ENCODE results near the gene IL25. TPM values are rescaled to one million over a fixed set of nuclear protein-coding genes. Genes with fewer than 3 reads are reported as not detected.

The IL25 gene
- total and polyA plus RNA-seq, 2 of the 8 experiments (the other 6 are each of a cell fraction or from before 2014, with no cell fraction given): not detected

DNA sequence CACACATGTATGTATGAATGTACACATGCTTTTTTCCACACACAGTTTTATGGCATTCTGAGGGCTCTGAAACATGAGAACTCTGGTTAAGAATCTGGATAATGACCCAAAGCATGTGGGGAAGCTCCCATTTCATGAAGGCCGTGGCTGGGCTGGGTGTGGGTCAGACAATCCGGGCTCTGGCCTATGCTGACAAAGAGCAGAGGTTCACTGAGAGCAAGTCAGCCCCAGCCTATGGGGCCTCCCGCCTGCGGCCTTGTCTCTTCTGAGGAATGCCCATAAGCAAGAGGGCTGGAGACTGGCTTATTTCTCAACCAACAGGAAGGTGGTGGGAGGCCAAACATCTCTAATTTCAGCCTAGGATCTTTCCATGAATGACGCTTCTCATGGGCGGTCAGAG is 27.0 kb downstream of the IL25 start:
- Histone ChIP-seq H4K20me1 (replicated peaks in 1 of 2; ENCODE audit: control insufficient read depth in 1 of 2, insufficient read depth in 2 of 2, low read length in 2 of 2) (peaks cover 0 to 2% of the 10 kb centered on the region in 2 experiments), H3K18ac (ENCODE audit: extremely low read depth, low read length) (no peak overlapping the region), H3K9ac (replicated peaks in 1 of 4; ENCODE audit: extremely low read depth in 1 of 4, low read depth in 3 of 4, low read length in 3 of 4) (no peak overlapping the region), H2BK20ac (ENCODE audit: low read length) (no peak overlapping the region), H3K27me3 (replicated peaks in 1 of 4; ENCODE audit: control insufficient read depth in 3 of 4, extremely low read depth in 1 of 4, insufficient read depth in 3 of 4, low read length in 3 of 4) (no peaks in the 10 kb centered on the region; a peak in 1 of 7 replicates), H3K36me3 (ENCODE audit: control insufficient read depth in 2 of 4, insufficient read depth in 4 of 4, low read length in 3 of 4) (no peaks in the 10 kb centered on the region), H3K9me3 (ENCODE audit: insufficient read depth in 2 of 2, low read depth in 1 of 2, low read length in 1 of 2) (no peaks in the 10 kb centered on the region), H2AK5ac (ENCODE audit: low read depth, low read length) (no peak overlapping the region), H3K27ac (ENCODE audit: low read depth, low read length) (no peak overlapping the region), H4K8ac (ENCODE audit: extremely low read depth, insufficient read depth, low read length) (no peak overlapping the region), H3K4me3 (ENCODE audit: extremely low read depth in 1 of 4, insufficient read depth in 2 of 4, low read depth in 3 of 4, low read length in 4 of 4) (no peak overlapping the region), H3K4me1 (replicated peaks in 1 of 4; ENCODE audit: control insufficient read depth in 3 of 4, insufficient read depth in 4 of 4, low read length in 3 of 4) (no peaks in the 10 kb centered on the region; a peak in 1 of 7 replicates), H2BK5ac (ENCODE audit: low read depth, low read length) (no peak overlapping the region), H2AFZ (ENCODE audit: low read length) (no peak overlapping the region), H4K5ac (ENCODE audit: insufficient read length, low read depth, low read length) (no peak overlapping the region), H4K91ac (replicated peaks; ENCODE audit: insufficient read length, low read length) (no peak overlapping the region), H3K23ac (ENCODE audit: insufficient read length) (no peak overlapping the region), H2BK12ac (ENCODE audit: low read depth, low read length) (no peak overlapping the region), H3K56ac (replicated peaks; ENCODE audit: insufficient read length, low read depth, low read length) (no peak overlapping the region), H3K23me2 (ENCODE audit: low read depth, low read length) (no peaks in the 10 kb centered on the region), H3K4me2 (ENCODE audit: insufficient read depth in 1 of 2, low read depth in 2 of 2, low read length in 2 of 2) (no peak overlapping the region), H3K14ac (ENCODE audit: insufficient read length) (no peak overlapping the region), H3K4ac (replicated peaks; ENCODE audit: insufficient read length, low read depth, low read length) (no peak overlapping the region), H3K79me1 (ENCODE audit: low read depth, low read length) (no peaks in the 10 kb centered on the region), H3K79me2 (ENCODE audit: control insufficient read depth in 1 of 2, insufficient read depth in 2 of 2, low read length in 2 of 2) (no peaks in the 10 kb centered on the region), H2BK120ac (replicated peaks; ENCODE audit: low read depth, low read length) (no peak overlapping the region), H2BK15ac (ENCODE audit: low read length) (no peak overlapping the region)
- CTCF ChIA-PET (ENCODE audit: partially characterized antibody): interaction anchor here (1.8 kb wide), 1 partner anchor 13 kb away, joined by 4 read pairs; no protein-coding TSS in a partner anchor
- no peak for FAIRE-seq
- 97% methylated on average over 6 of the region's 6 CpGs; no CpG with 5 or more reads in 1 of the 2 experiments for WGBS, 2 experiments (ENCODE audit: extremely low coverage in 1 of 2, insufficient coverage in 1 of 2, insufficient read length in 1 of 2, insufficient replicate concordance in 2 of 2, low coverage in 1 of 2, low lambda C conversion rate in 2 of 2, missing lambda C conversion rate in 1 of 2)
- POLR2A ChIA-PET (ENCODE audit: partially characterized antibody): no interaction called here
- no peak for DNase-seq (ENCODE audit: low read depth in 1 of 2, low spot score in 2 of 2)
- no peak for TF ChIP-seq ZNF274 (IDR thresholded peaks at IDR 0.05; ENCODE audit: borderline replicate concordance, extremely low read depth, low read length)
- TF ChIP-seq TBP (IDR thresholded peaks at IDR 0.05; ENCODE audit: low read depth, low read length): no peak
- no peak for TF ChIP-seq KDM5A (IDR thresholded peaks at IDR 0.05; ENCODE audit: low read length)
- no peak for TF ChIP-seq RBBP5 (IDR thresholded peaks at IDR 0.05; ENCODE audit: borderline replicate concordance, low read depth, low read length)
- TF ChIP-seq CEBPB (IDR thresholded peaks at IDR 0.05; ENCODE audit: low read depth, low read length): no peak
- no peak for TF ChIP-seq RNF2 (IDR thresholded peaks at IDR 0.05; ENCODE audit: borderline replicate concordance, low read depth, low read length, missing control alignments, poor library complexity, severe bottlenecking)
- no peak for TF ChIP-seq CREB1 (IDR thresholded peaks at IDR 0.05)
- TF ChIP-seq SIRT6 (IDR thresholded peaks at IDR 0.05; ENCODE audit: low read length): no peak
- TF ChIP-seq TAF7 (optimal IDR thresholded peaks at IDR 0.05; ENCODE audit: borderline replicate concordance, low read depth, low read length): no peak
- TF ChIP-seq TEAD4 (IDR thresholded peaks at IDR 0.05; ENCODE audit: low read depth, low read length): no peak
- TF ChIP-seq SUZ12 (IDR thresholded peaks at IDR 0.05; ENCODE audit: low read length): no peak
- no peak for TF ChIP-seq SIN3A (conservative IDR thresholded peaks at IDR 0.05 in 1 of 2, IDR thresholded peaks at IDR 0.05 in 1 of 2; ENCODE audit: low read depth in 1 of 2, low read length in 2 of 2)
- TF ChIP-seq POLR2A (IDR thresholded peaks at IDR 0.05; ENCODE audit: control extremely low read depth in 1 of 2, low read depth in 2 of 2, low read length in 2 of 2): no peak
- TF ChIP-seq SAP30 (IDR thresholded peaks at IDR 0.05; ENCODE audit: insufficient read depth, insufficient replicate concordance, low read length): no peak
- TF ChIP-seq BCL11A (IDR thresholded peaks at IDR 0.05; ENCODE audit: low read depth in 2 of 2, low read length in 2 of 2): no peak

Measured in H1 (cell line).